Fibroblast of skin of left quadriceps (primary cell): ENCODE data around the gene TAX1BP3.
"Not testable (repeated sequence)": the region's sequence is repeated elsewhere in the genome, so short reads cannot be mapped to it uniquely, and the experiment has no call there.

Experiments
- DNase-seq, 2 experiments: peaks; one replicate each; pipeline ENCODE4 v3.0.0-alpha.2; 2013; ENCODE audit warnings: low read depth in 2 of 2

Gene TAX1BP3

GRCh38 chr17:3668279-3669084 lies at the start of gene TAX1BP3, which contains the start of gene EMC6:
Gene TAX1BP3 (minus strand): TSS chr17:3668578. CDS start chr17:3668526, 52 bp downstream.
Gene EMC6 (plus strand): TSS chr17:3668812. CDS start chr17:3669147, 335 bp downstream.
- DNase-seq = peak; percentile 94 to 95

GRCh38 chr17:3715296-3715695 lies 46.9 kb upstream of the TAX1BP3 start:
- DNase-seq = no peak

- DNase-seq = no peak
Measured at GRCh38 chr17:3712811-3713463, 44.6 kb upstream of the TAX1BP3 start.

GRCh38 chr17:3710951-3711383 lies 42.6 kb upstream of the TAX1BP3 start:
- no peak for DNase-seq

- no peak for DNase-seq
Measured at GRCh38 chr17:3708366-3708765, 40.0 kb upstream of the TAX1BP3 start.

- DNase-seq = not testable (repeated sequence)
Measured at GRCh38 chr17:3705718-3705984, 37.3 kb upstream of the TAX1BP3 start.

GRCh38 chr17:3704931-3705717 lies 36.7 kb upstream of the TAX1BP3 start:
- no peak for DNase-seq

GRCh38 chr17:3702041-3702539 lies 33.7 kb upstream of the TAX1BP3 start:
- not testable (repeated sequence) for DNase-seq

- DNase-seq = no peak
Measured at GRCh38 chr17:3699951-3700350, 31.6 kb upstream of the TAX1BP3 start.

- no peak for DNase-seq
Measured at GRCh38 chr17:3698139-3698538, 29.8 kb upstream of the TAX1BP3 start.

GRCh38 chr17:3697103-3697476 lies 28.7 kb upstream of the TAX1BP3 start:
- no peak for DNase-seq

GRCh38 chr17:3695723-3696411 lies 27.5 kb upstream of the TAX1BP3 start, which contains the start of gene P2RX5:
Gene P2RX5 (minus strand): TSS chr17:3696155. CDS start chr17:3696005, 150 bp downstream.
- no peak for DNase-seq

- no peak for DNase-seq
Measured at GRCh38 chr17:3695129-3695722, 26.8 kb upstream of the TAX1BP3 start.

GRCh38 chr17:3693829-3694231 lies 25.5 kb upstream of the TAX1BP3 start:
- no peak for DNase-seq

GRCh38 chr17:3693141-3693540 lies 24.8 kb upstream of the TAX1BP3 start:
- no peak for DNase-seq

- DNase-seq = no peak
Measured at GRCh38 chr17:3692346-3692745, 24.0 kb upstream of the TAX1BP3 start.

- no peak for DNase-seq
Measured at GRCh38 chr17:3691617-3692067, 23.3 kb upstream of the TAX1BP3 start.

- no peak for DNase-seq
Measured at GRCh38 chr17:3690094-3690715, 21.8 kb upstream of the TAX1BP3 start.

- no peak for DNase-seq
Measured at GRCh38 chr17:3689262-3690093, 21.1 kb upstream of the TAX1BP3 start.

GRCh38 chr17:3688852-3689261 lies 20.5 kb upstream of the TAX1BP3 start:
- DNase-seq = no peak
